NCI-H2196 treated with DMSO at 0.1 percent for 48 hours (cell line): Measurements from ENCODE around the gene LRRC37A.
A peak's percentile ranks its signal among the peaks of the same experiment; 100 is the strongest.
"Not testable (repeated sequence)": the region's sequence is repeated elsewhere in the genome, so short reads cannot be mapped to it uniquely, and the experiment has no call there.

Source experiments
- DNase-seq: peaks from one replicate; lab custom pipeline; 2025; ENCODE audit not compliant: unreplicated experiment; lab: John Stamatoyannopoulos, UW

Gene LRRC37A

DNA sequence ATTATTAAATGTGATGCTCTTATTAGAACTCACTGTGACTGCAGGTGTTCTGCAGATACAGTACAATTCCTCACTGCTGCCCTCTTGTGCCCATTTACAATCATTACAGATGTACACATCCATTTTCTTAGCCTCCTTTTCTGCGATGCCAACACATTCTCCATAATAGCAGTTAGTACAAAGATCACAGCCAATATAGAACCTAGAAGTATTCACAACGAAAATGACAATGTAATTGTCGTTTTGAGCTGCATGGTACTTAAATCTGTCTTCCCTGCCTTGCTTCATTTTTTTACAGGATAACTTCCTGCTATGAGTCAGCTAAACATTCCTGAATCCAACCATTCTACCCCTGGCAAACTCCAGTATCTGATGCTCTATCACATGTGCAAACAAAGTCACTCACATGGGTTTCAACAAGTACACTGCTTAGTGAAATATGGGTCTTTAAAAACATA, 8.1 kb upstream of the LRRC37A start:
- peak; percentile 92 for DNase-seq

DNA sequence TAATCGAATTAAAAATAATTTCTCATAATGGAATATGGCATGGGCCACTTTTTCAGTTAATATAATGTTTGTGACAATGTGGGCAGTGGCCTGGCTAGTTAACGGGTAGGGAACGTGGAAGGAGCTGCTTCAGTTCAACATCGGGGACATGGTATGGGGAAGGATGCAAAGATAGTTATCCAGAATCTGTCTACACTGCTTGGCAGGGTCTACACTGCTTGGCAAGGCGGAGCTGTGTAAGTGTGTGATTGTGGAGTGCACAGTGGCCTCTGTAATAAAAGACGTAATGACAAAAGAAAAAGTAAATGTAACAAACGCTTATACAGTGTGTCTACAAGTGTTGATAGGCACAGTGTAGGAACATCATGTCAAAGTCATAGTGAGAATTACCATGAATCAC, 7.3 kb upstream of the LRRC37A start:
- not testable (repeated sequence) for DNase-seq

DNA sequence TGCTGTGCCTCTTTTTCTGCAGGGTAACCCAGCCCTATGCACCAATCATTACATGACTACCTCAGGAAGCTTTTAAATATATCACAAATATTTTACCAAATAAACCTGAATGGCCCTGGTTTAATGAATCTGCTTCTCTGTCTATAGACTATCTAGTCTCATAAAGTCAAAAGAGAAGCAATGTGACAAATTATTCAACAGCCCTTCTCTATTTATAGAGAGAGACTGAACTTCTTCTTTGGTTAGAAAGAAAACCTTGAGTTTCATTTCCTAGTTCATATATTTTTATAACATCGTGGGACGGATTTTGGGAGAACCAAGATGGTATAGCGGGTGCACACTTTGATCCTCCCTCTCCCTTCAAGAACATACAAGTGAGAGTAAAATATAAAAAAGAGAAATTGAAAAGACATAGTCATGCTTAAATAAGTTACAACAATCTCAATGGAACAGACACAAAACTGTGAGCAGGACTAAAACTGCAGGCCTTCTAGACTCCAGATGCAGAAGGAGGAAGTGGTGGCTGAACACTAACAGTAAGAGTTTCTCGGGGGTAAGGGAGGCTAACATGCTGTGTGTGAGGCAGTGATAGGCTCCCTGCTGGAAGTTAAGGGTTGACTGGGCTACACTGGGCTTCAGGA, 3.9 kb upstream of the LRRC37A start:
- DNase-seq, result not testable (repeated sequence)

DNA sequence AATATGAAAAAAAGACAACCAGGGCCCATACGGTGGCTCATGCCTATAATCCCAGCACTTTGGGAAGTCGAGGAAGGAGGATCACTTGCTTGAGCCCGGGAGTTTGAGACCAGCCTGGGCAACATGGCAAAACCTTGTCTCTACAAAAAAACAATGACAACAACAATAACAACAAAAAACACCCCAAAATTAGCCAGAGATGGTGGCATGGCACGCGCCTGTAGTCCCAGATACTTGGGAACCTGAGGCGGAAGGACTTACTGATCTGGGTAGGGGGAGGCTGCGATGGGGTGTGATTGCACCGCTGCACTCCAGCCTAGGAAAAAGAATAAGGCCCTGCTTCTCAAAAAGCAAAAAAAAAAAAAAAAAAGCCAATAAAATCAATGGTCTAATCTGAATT, 3.3 kb upstream of the LRRC37A start:
- not testable (repeated sequence) for DNase-seq

DNA sequence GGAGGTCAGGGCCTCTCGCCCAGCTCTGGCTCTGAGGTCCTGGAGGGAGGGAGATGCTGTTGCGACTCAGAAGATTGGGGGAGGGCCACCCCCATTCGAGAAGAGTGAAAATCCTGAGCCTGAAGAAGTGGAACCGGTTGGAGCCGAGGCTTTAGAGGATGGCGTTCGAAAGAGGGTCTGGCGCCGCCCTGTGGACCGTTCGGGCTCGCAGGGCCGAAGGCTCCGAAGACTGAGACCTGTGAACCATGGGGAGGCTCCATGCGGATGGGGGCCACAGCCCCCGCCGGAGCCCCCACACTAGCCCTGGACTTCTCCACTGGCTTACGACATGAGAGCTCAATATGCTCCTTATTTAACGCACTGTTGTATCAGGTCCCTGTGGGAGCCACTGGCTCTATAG, 46.3 kb downstream of the LRRC37A start:
- not testable (repeated sequence) for DNase-seq

DNA sequence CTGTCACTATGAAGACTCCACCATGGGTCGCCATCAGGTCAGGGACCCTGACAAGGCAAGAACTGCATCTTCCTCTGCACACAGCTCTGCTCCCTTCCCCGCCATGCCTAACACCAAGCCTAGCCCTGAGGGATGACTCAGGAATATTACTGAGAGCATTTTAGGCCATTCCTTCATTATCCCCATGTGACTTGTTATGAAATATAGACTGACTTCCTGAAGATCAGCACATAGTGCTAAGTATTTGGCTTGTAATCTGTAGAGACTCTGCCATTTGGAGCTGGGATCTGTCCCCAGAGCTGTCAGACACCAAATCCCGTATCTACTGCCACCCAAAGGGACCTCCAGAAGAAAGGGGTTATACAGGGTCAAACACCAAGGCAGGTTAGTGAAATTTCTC, 47.2 kb downstream of the LRRC37A start:
- not testable (repeated sequence) for DNase-seq

DNA sequence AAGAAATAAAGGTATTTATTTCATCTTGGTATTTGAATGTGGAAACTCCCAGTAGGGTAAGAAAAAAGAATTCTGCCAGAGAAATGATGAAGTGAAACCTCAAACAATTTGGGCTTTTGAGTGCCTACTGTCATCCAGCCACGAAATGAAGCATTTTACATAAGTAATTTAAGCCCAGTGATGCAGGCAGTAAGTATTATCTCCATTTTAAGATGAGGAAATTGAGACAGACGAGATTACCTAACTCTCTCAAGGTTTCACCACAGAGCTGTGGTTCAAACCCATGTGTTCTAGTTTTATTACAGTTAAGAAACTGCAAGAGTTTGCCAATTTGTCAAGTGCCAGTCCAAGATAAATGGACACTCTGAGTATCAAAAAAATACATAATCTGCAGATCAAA, 53.4 kb downstream of the LRRC37A start:
- DNase-seq, result not testable (repeated sequence)

DNA sequence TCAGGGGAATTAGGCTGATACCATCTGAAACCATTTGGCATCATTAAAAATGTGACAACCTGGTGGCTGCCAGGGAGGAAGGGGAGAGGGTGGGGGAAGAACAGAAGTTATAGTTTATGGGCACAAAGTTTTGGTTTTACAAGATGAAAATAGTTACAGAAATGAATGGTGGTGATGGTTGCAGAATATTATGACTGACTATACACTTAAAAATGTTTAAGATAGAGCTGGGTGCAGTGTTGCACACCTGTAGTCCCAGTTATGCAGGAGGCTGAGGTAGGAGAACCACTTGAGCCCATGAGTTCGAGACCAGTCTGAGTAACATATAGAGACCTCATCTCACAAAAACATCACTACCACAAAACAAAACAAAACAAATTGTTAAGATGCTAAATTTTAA, 54.1 kb downstream of the LRRC37A start:
- not testable (repeated sequence) for DNase-seq

DNA sequence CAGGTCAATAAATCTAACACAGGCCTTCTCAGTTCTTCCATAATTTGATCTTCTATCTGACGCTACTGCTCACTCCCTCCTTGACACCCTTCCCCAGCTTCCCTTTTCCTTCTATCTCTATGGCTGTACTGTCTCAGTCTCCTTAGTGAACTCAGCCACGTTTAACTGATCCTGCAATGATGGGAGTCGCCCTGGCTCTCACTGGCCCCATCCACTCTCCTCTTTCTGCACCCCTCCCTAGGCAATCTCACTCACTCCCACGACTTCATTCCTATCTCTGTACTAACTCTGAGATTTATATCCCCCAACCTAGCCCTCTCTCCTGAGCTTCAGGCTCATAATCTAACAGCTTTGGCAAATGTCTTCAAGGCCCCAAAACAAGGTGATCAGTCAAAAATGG, 58.9 kb downstream of the LRRC37A start:
- DNase-seq, result not testable (repeated sequence)

DNA sequence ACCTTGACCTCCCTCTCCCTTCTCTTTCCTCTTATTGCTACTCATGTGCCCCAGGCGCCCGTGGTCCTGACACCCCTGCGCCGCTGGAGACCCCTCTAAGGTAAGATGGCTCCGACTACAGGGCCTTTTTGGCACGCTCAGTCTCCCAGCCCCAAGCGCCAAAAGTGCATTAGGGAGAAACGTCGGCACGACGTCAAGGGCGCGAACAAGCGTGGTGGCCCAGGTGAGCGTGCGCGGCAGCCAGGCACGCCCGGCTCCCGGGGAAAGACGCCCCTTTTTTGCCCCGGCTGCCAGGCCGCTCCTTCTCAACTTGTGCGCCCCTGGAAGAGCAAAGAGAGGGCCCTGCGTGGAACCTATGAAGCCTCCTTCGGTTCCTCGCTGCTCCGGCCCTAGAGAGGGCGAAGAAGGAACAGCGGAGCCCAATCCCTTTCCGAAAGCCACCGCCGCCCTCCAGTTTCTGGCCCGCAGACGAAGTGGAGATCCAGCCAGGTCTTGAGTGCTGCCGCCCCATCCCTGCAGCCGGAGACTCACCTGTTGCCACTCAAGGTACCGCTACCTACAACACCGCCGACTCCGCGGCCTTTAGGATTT, 66.3 kb downstream of the LRRC37A start:
- DNase-seq, result not testable (repeated sequence)

DNA sequence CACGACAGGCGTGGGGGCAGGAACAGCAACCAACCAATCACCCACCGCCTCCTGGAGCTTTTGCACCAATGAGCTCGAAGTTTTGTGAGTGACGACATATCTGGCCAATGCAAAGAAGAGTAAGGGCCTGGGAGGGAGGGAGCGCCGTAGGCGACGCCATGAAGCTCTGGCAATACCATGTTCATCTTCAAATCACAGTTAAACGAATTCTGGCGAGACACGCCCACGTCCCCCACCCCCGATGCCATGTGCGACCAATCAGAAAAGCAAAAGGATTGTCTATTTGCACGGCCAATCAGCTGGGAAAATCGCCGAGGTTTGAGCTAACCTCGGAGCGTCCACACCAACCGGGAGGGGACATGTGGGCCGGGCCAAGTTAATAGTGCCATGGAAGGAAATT, 66.8 kb downstream of the LRRC37A start, which contains the start of gene ARL17B:
Gene ARL17B, minus strand, starts transcription at position 12 of the 400 bp plus-strand sequence. CDS start 3,369 bp downstream, outside the sequence.
- not testable (repeated sequence) for DNase-seq

DNA sequence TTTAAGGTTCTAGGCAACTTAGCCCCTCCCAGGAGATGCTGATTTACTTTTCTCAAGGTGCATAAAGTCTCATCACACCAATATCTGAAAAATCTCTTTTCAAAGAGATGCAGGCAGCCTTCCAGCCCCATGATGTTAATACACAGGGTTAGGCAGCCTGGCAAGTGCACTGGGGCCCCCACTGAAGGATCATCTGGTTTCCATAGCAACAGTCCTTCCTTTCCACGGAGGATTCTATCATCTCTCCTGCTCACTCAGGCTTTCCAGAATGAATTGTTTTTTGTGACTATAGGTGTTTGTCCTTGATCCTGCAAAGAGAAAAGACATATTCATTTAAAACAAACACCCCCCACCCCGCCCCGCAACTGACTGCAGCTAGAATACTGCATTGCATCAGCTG, 72.6 kb downstream of the LRRC37A start:
- DNase-seq, result not testable (repeated sequence)

DNA sequence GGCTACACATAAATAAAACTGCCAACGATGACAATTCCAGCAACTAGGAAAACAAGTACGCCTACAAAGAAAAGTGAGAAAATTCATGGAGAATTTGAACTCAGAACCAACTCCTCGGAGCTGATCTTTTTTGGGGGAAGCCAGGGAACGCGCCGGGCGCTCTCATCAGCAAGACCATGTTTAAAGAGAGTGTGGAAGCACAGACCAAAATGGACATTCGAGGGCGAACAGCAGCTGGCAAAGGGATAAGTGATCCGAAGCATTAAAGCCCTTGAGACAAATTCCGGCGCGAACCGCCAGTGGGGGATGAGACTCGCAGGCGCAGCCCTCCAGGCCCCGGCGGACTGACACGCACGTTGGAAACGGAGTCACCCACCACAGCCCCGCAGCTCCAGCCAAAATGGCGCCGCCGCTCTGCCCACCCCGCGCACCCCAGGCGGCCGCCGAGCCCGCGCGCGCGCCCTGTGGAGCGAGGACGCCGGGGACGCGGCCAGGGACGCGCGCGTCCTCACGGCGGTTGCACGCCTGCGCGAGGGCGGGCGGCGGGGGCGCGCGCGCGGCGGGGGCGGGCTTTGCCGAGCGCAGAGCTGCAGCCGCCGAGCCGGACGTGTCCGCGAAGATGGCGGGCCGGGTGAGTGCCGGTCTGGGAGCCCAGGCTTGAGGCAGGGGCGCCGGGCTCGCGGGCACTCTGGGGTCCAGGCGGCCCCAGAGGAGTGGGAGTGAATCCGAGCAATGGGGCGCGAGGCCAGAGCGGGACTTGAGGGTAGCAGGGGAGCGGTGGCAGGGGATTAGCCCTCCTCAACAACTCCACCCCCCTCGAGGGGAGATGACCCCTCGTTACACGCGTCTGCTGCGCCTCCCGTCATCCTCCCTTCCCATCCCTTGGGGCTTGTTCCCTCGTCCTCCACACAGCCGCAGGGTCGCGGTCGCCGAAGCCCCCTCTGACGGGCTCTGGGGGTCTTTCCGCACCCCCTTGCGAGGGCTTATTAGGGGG, 77.6 kb downstream of the LRRC37A start:
- not testable (repeated sequence) for DNase-seq

DNA sequence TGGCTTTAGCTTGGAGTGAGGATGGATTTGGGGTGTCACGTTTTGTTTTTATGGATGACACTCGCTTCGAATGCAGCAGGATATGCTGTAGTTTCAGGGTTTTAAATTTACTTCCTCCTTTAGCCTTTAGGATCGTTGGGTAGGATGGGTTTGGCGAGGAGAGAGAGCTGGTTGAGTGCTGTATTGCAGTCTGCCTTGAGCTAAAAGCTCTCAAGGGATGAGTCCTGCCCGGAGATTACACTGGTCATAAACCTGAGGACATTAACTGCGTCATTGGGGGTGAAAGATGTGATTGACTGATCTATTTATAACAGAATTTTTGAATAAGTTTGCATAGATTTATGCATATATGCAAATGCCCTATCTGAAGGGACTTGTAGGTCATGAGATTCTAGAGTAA, 78.5 kb downstream of the LRRC37A start:
- not testable (repeated sequence) for DNase-seq

DNA sequence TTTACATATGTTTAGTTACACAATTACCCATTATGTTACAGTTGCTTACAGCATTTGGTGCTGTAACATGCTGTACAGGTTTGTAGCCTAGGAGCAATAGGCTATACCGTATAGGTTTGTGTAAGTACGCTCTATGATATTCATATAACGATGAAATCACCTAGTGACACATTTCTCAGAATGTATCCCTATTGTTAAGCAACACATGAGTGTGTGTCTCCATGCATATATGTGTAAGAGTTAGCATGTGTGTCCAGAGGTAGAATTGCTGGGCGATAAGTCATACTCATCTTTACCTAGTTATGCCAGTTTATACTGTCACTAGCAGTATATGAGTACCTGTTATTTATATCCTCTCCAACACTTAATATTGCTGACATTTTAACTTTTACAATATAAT, 88.2 kb downstream of the LRRC37A start:
- DNase-seq, result not testable (repeated sequence)

DNA sequence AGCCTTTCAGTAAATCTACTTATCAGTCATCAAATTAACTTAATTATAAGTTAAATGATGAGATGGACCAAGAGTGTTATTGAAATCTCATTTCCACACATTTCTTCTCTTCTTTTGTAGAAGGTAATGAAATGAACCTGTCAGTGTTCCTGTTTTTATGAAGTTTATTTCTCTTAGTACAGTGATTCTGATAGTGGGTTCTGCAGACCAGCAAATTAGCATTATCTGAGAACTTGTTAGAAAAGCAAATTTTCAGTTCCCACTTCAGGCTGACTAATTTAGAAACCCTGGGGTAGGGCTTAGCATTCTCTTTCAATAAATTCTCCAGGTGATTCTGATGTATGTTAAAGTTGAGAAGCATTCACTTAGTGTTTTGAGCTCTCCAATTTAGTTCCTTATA, 90.6 kb downstream of the LRRC37A start:
- DNase-seq, result not testable (repeated sequence)
